B cell (primary cell): Measurements from ENCODE around the gene DHX15. TPM values are rescaled to one million over a fixed set of nuclear protein-coding genes. Genes with fewer than 3 reads are reported as not detected.
A peak's percentile ranks its signal among the peaks of the same experiment; 100 is the strongest.

ENCODE experiments used
- ATAC-seq: fragments of 200-7000 bp; cut with Tn5 transposase; one replicate; pipeline ENCODE4 v1.10.0; 2021; ENCODE audit warnings: low read depth, mild to moderate bottlenecking, moderate number of reproducible peaks, moderate library complexity
- CTCF ChIA-PET: fragments of 350-600 bp; sonication (Branson Sonifier 250); formaldehyde crosslinking; loops from one replicate; lab custom pipeline; 2021; ENCODE audit warnings: antibody characterized with exemption, inconsistent platforms; lab: Charles Lee
- POLR2A ChIA-PET: fragments of 350-600 bp; sonication (Branson Sonifier 250); formaldehyde crosslinking; loops from one replicate; lab custom pipeline; 2021; ENCODE audit warnings: antibody characterized with exemption; lab: Charles Lee
- DNase-seq: peaks from one replicate; pipeline ENCODE4 v3.0.0; 2013
- H2AFZ ChIP-seq: 2 replicates; pipeline ENCODE4 v1.6.1; 2012; ENCODE audit warnings: mild to moderate bottlenecking, low read depth, low read length; ENCODE audit not compliant: insufficient read depth, poor library complexity, severe bottlenecking
- H3K27ac ChIP-seq, 2 donors: 1 replicate in 1 of 2; 2 replicates in 1 of 2; pipeline ENCODE4 v1.5.1; 2012 to 2013; ENCODE audit warnings: low read length in 2 of 2, mild to moderate bottlenecking in 2 of 2, moderate library complexity in 1 of 2
- H3K27me3 ChIP-seq, 4 experiments: fragments of 200-600 bp in 1 of 4; sonication (generic) in 1 of 4; replicated peaks in 1 of 4; 1 replicate in 2 of 4; 2 replicates in 2 of 4; pipeline versions ENCODE4 v1.6.1 to v1.7.0; 2013 to 2016; ENCODE audit warnings: low read length in 3 of 4, mild to moderate bottlenecking in 2 of 4, mixed read lengths in 1 of 4, moderate library complexity in 1 of 4; ENCODE audit not compliant: insufficient read depth in 4 of 4, control insufficient read depth in 3 of 4; ENCODE audit errors: control extremely low read depth in 1 of 4
- H3K36me3 ChIP-seq, 2 experiments: replicated peaks in 1 of 2; 1 replicate in 1 of 2; 2 replicates in 1 of 2; pipeline versions ENCODE4 v1.6.1 to v1.7.1; 2013; ENCODE audit warnings: low read length in 1 of 2; ENCODE audit not compliant: insufficient read depth in 2 of 2, control insufficient read depth in 1 of 2; ENCODE audit errors: control extremely low read depth in 1 of 2, extremely low read depth in 1 of 2
- H3K4me1 ChIP-seq, 2 donors: fragments of 200-600 bp in 1 of 2; sonication (generic) in 1 of 2; 1 replicate in 1 of 2; 2 replicates in 1 of 2; pipeline versions ENCODE4 v1.5.1 to v1.6.1; 2013 to 2017; ENCODE audit warnings: low read length in 2 of 2; ENCODE audit not compliant: control insufficient read depth in 2 of 2, insufficient read depth in 2 of 2
- H3K4me2 ChIP-seq: replicated peaks from 2 replicates; pipeline ENCODE3; 2012; ENCODE audit warnings: mild to moderate bottlenecking, low read depth, low read length; ENCODE audit not compliant: poor library complexity, severe bottlenecking
- H3K4me3 ChIP-seq, 5 experiments: fragments of 200-600 bp in 1 of 5; sonication (generic) in 1 of 5; 1 replicate in 3 of 5; 2 replicates in 2 of 5; pipeline versions ENCODE4 v1.5.1 to v1.7.0; 2011 to 2016; ENCODE audit warnings: low read length in 4 of 5, mild to moderate bottlenecking in 4 of 5, low read depth in 2 of 5, control low read depth in 1 of 5, moderate library complexity in 1 of 5; ENCODE audit not compliant: insufficient read depth in 1 of 5; ENCODE audit errors: control extremely low read depth in 1 of 5, extremely low read depth in 1 of 5
- H3K79me2 ChIP-seq: fragments of 200-600 bp; sonication (generic); one replicate; pipeline ENCODE4 v1.6.0; 2016; ENCODE audit warnings: low read length; ENCODE audit not compliant: control insufficient read depth, insufficient read depth
- H3K9ac ChIP-seq: fragments of 200-600 bp; sonication (generic); 2 replicates; pipeline ENCODE4 v1.6.1; 2017; ENCODE audit warnings: mild to moderate bottlenecking, low read length, moderate library complexity
- H3K9me3 ChIP-seq, 3 donors: one replicate each; pipeline versions ENCODE4 v1.6.1 to v1.7.1; 2013; ENCODE audit warnings: low read length in 2 of 3; ENCODE audit not compliant: control insufficient read depth in 2 of 3, insufficient read depth in 1 of 3; ENCODE audit errors: control extremely low read depth in 1 of 3
- H4K20me1 ChIP-seq: 2 replicates; pipeline ENCODE4 v1.6.0; 2012; ENCODE audit warnings: mild to moderate bottlenecking, low read length; ENCODE audit not compliant: insufficient read depth, control insufficient read depth, poor library complexity, severe bottlenecking
- H3K27ac Mint-ChIP-seq: one replicate; pipeline ENCODE4 v1.8.0; 2021; ENCODE audit warnings: mixed read lengths
- H3K27me3 Mint-ChIP-seq: one replicate; pipeline ENCODE4 v1.8.0; 2021; ENCODE audit warnings: mixed read lengths
- H3K4me1 Mint-ChIP-seq: one replicate; pipeline ENCODE4 v1.8.0; 2021; ENCODE audit warnings: mixed read lengths
- H3K4me3 Mint-ChIP-seq: one replicate; pipeline ENCODE4 v1.8.0; 2021; ENCODE audit warnings: mixed read lengths
- H3K9me3 Mint-ChIP-seq: one replicate; pipeline ENCODE4 v1.8.0; 2022; ENCODE audit warnings: mixed read lengths; ENCODE audit not compliant: insufficient read depth
- CTCF ChIP-seq: fragments of 200-600 bp; IDR thresholded peaks from one replicate; pipeline ENCODE4 v1.8.0; 2022; ENCODE audit warnings: antibody characterized with exemption, mild to moderate bottlenecking
- EZH2 ChIP-seq: IDR thresholded peaks from 2 replicates; pipeline ENCODE4 v1.6.1; 2012; ENCODE audit warnings: borderline replicate concordance, low read depth, mild to moderate bottlenecking, moderate library complexity, low read length; ENCODE audit not compliant: insufficient read depth, poor library complexity, severe bottlenecking
- whole genome bisulfite sequencing: methylation state at CpG from one replicate; pipeline ENCODE4 v1.1.5; 2013; ENCODE audit warnings: missing lambda C conversion rate; ENCODE audit not compliant: insufficient coverage; 5-methylcytosine and 5-hydroxymethylcytosine counted together
- intact Hi-C: fragments of 100-400 bp; cut with micrococcal nuclease; formaldehyde crosslinking; loops from one replicate; pipeline ENCODE4 v1.10.0; 2022
- polyA plus RNA-seq: library from polyadenylated mRNA; depleted of rRNA; stranded (reverse); fragments of >200 nt; gene quantifications from 2 replicates; pipeline ENCODE4 v1.2.3, GENCODE V29; 2012
- total RNA-seq, 2 donors: library from RNA; stranded (reverse); fragments of 120-200 nt in 1 of 2; gene quantifications; 1 replicate in 1 of 2; 2 replicates in 1 of 2; pipeline versions ENCODE4 v1.2.3 to v1.2.4, GENCODE V29; 2013 to 2022

DHX15 gene
- total and polyA plus RNA-seq, 2 donors (not counting 1 experiment from before 2014, with no cell fraction given): 58.8 to 162 TPM

GRCh38 chr4:24560868-24561368 lies 23.4 kb downstream of the DHX15 start:
- no peak for DNase-seq
- Histone ChIP-seq H3K4me3 (no peak overlapping the region), H3K36me3 (peaks cover 19 to 26% of the 10 kb centered on the region in 2 experiments), H3K9me3 (peaks cover 0 to 5% (median 3%) of the 10 kb centered on the region in 3 donors), H3K79me2 (peaks cover 99% of the 10 kb centered on the region), H3K4me2 (no peak overlapping the region), H3K27me3 (no peaks in the 10 kb centered on the region), H3K27ac (no peak overlapping the region), H4K20me1 (peaks cover 86% of the 10 kb centered on the region), H3K4me1 (peaks cover 12 to 26% of the 10 kb centered on the region in 2 donors), H2AFZ (no peak overlapping the region), H3K9ac (no peak overlapping the region)
- Mint-ChIP-seq H3K4me3 (no peak overlapping the region), H3K27me3 (no peaks in the 10 kb centered on the region), H3K4me1 (peaks cover 63% of the 10 kb centered on the region), H3K9me3 (no peaks in the 10 kb centered on the region), H3K27ac (no peak overlapping the region)
- no CpG with 5 or more reads among the region's 3 CpGs for WGBS
- POLR2A ChIA-PET: no interaction called here
- intact Hi-C loops: loop anchor here (5.0 kb wide), 1 partner anchor 39 kb away; no protein-coding TSS in a partner anchor
- TF ChIP-seq EZH2: no peak
- TF ChIP-seq CTCF: no peak
- no peak for ATAC-seq
- CTCF ChIA-PET: no interaction called here

- H4K20me1 ChIP-seq: peaks cover 75% of the 10 kb centered on the region
- H3K9ac ChIP-seq: no peak overlapping the region
- CTCF ChIA-PET: no interaction called here
- no peaks in the 10 kb centered on the region for H3K27me3 Mint-ChIP-seq
- no peaks in the 10 kb centered on the region for H3K27me3 ChIP-seq
- peaks cover 96% of the 10 kb centered on the region for H3K79me2 ChIP-seq
- POLR2A ChIA-PET: no interaction called here
- peaks cover 0 to 5% (median 3%) of the 10 kb centered on the region in 3 donors for H3K9me3 ChIP-seq
- H2AFZ ChIP-seq: no peak overlapping the region
- no peak overlapping the region for H3K4me2 ChIP-seq
- H3K4me3 ChIP-seq: no peak overlapping the region
- H3K4me1 Mint-ChIP-seq: peaks cover 61% of the 10 kb centered on the region
- ATAC-seq (no peak), DNase-seq (no peak)
- H3K27ac ChIP-seq: no peak overlapping the region
- peaks cover 19 to 26% of the 10 kb centered on the region in 2 experiments for H3K36me3 ChIP-seq
- peak overlapping the region; percentile 28 for H3K27ac Mint-ChIP-seq
- H3K4me3 Mint-ChIP-seq: no peak overlapping the region
- no peak for TF ChIP-seq EZH2
- no peak for TF ChIP-seq CTCF
- WGBS: no CpG with 5 or more reads among the region's 2 CpGs
- no peaks in the 10 kb centered on the region for H3K9me3 Mint-ChIP-seq
- peaks cover 12 to 26% of the 10 kb centered on the region in 2 donors for H3K4me1 ChIP-seq
- intact Hi-C loops: loop anchor here (5.0 kb wide), 1 partner anchor 38 kb away; no protein-coding TSS in a partner anchor
Observed at GRCh38 chr4:24559889-24560288, 24.5 kb downstream of the DHX15 start.
